B cell (primary cell): ENCODE measurements around the gene ACBD5. TPM values are rescaled to one million over a fixed set of nuclear protein-coding genes. Genes with fewer than 3 reads are reported as not detected.

Source experiments
- ATAC-seq: fragments of 200-7000 bp; cut with Tn5 transposase; one replicate; pipeline ENCODE4 v1.10.0; 2021; ENCODE audit warnings: low read depth, mild to moderate bottlenecking, moderate number of reproducible peaks, moderate library complexity
- CTCF ChIA-PET: fragments of 350-600 bp; sonication (Branson Sonifier 250); formaldehyde crosslinking; loops from one replicate; lab custom pipeline; 2021; ENCODE audit warnings: antibody characterized with exemption, inconsistent platforms; lab: Charles Lee
- POLR2A ChIA-PET: fragments of 350-600 bp; sonication (Branson Sonifier 250); formaldehyde crosslinking; loops from one replicate; lab custom pipeline; 2021; ENCODE audit warnings: antibody characterized with exemption; lab: Charles Lee
- DNase-seq: peaks from one replicate; pipeline ENCODE4 v3.0.0; 2013
- H2AFZ ChIP-seq: 2 replicates; pipeline ENCODE4 v1.6.1; 2012; ENCODE audit warnings: mild to moderate bottlenecking, low read depth, low read length; ENCODE audit not compliant: insufficient read depth, poor library complexity, severe bottlenecking
- H3K27ac ChIP-seq, 2 donors: 1 replicate in 1 of 2; 2 replicates in 1 of 2; pipeline ENCODE4 v1.5.1; 2012 to 2013; ENCODE audit warnings: low read length in 2 of 2, mild to moderate bottlenecking in 2 of 2, moderate library complexity in 1 of 2
- H3K27me3 ChIP-seq, 4 experiments: fragments of 200-600 bp in 1 of 4; sonication (generic) in 1 of 4; replicated peaks in 1 of 4; 1 replicate in 2 of 4; 2 replicates in 2 of 4; pipeline versions ENCODE4 v1.6.1 to v1.7.0; 2013 to 2016; ENCODE audit warnings: low read length in 3 of 4, mild to moderate bottlenecking in 2 of 4, mixed read lengths in 1 of 4, moderate library complexity in 1 of 4; ENCODE audit not compliant: insufficient read depth in 4 of 4, control insufficient read depth in 3 of 4; ENCODE audit errors: control extremely low read depth in 1 of 4
- H3K36me3 ChIP-seq, 2 experiments: replicated peaks in 1 of 2; 1 replicate in 1 of 2; 2 replicates in 1 of 2; pipeline versions ENCODE4 v1.6.1 to v1.7.1; 2013; ENCODE audit warnings: low read length in 1 of 2; ENCODE audit not compliant: insufficient read depth in 2 of 2, control insufficient read depth in 1 of 2; ENCODE audit errors: control extremely low read depth in 1 of 2, extremely low read depth in 1 of 2
- H3K4me1 ChIP-seq, 2 donors: fragments of 200-600 bp in 1 of 2; sonication (generic) in 1 of 2; 1 replicate in 1 of 2; 2 replicates in 1 of 2; pipeline versions ENCODE4 v1.5.1 to v1.6.1; 2013 to 2017; ENCODE audit warnings: low read length in 2 of 2; ENCODE audit not compliant: control insufficient read depth in 2 of 2, insufficient read depth in 2 of 2
- H3K4me2 ChIP-seq: replicated peaks from 2 replicates; pipeline ENCODE3; 2012; ENCODE audit warnings: mild to moderate bottlenecking, low read depth, low read length; ENCODE audit not compliant: poor library complexity, severe bottlenecking
- H3K4me3 ChIP-seq, 5 experiments: fragments of 200-600 bp in 1 of 5; sonication (generic) in 1 of 5; 1 replicate in 3 of 5; 2 replicates in 2 of 5; pipeline versions ENCODE4 v1.5.1 to v1.7.0; 2011 to 2016; ENCODE audit warnings: low read length in 4 of 5, mild to moderate bottlenecking in 4 of 5, low read depth in 2 of 5, control low read depth in 1 of 5, moderate library complexity in 1 of 5; ENCODE audit not compliant: insufficient read depth in 1 of 5; ENCODE audit errors: control extremely low read depth in 1 of 5, extremely low read depth in 1 of 5
- H3K79me2 ChIP-seq: fragments of 200-600 bp; sonication (generic); one replicate; pipeline ENCODE4 v1.6.0; 2016; ENCODE audit warnings: low read length; ENCODE audit not compliant: control insufficient read depth, insufficient read depth
- H3K9ac ChIP-seq: fragments of 200-600 bp; sonication (generic); 2 replicates; pipeline ENCODE4 v1.6.1; 2017; ENCODE audit warnings: mild to moderate bottlenecking, low read length, moderate library complexity
- H3K9me3 ChIP-seq, 3 donors: one replicate each; pipeline versions ENCODE4 v1.6.1 to v1.7.1; 2013; ENCODE audit warnings: low read length in 2 of 3; ENCODE audit not compliant: control insufficient read depth in 2 of 3, insufficient read depth in 1 of 3; ENCODE audit errors: control extremely low read depth in 1 of 3
- H4K20me1 ChIP-seq: 2 replicates; pipeline ENCODE4 v1.6.0; 2012; ENCODE audit warnings: mild to moderate bottlenecking, low read length; ENCODE audit not compliant: insufficient read depth, control insufficient read depth, poor library complexity, severe bottlenecking
- H3K27ac Mint-ChIP-seq: one replicate; pipeline ENCODE4 v1.8.0; 2021; ENCODE audit warnings: mixed read lengths
- H3K27me3 Mint-ChIP-seq: one replicate; pipeline ENCODE4 v1.8.0; 2021; ENCODE audit warnings: mixed read lengths
- H3K4me1 Mint-ChIP-seq: one replicate; pipeline ENCODE4 v1.8.0; 2021; ENCODE audit warnings: mixed read lengths
- H3K4me3 Mint-ChIP-seq: one replicate; pipeline ENCODE4 v1.8.0; 2021; ENCODE audit warnings: mixed read lengths
- H3K9me3 Mint-ChIP-seq: one replicate; pipeline ENCODE4 v1.8.0; 2022; ENCODE audit warnings: mixed read lengths; ENCODE audit not compliant: insufficient read depth
- CTCF ChIP-seq: fragments of 200-600 bp; IDR thresholded peaks from one replicate; pipeline ENCODE4 v1.8.0; 2022; ENCODE audit warnings: antibody characterized with exemption, mild to moderate bottlenecking
- EZH2 ChIP-seq: IDR thresholded peaks from 2 replicates; pipeline ENCODE4 v1.6.1; 2012; ENCODE audit warnings: borderline replicate concordance, low read depth, mild to moderate bottlenecking, moderate library complexity, low read length; ENCODE audit not compliant: insufficient read depth, poor library complexity, severe bottlenecking
- whole genome bisulfite sequencing: methylation state at CpG from one replicate; pipeline ENCODE4 v1.1.5; 2013; ENCODE audit warnings: missing lambda C conversion rate; ENCODE audit not compliant: insufficient coverage; 5-methylcytosine and 5-hydroxymethylcytosine counted together
- intact Hi-C: fragments of 100-400 bp; cut with micrococcal nuclease; formaldehyde crosslinking; loops from one replicate; pipeline ENCODE4 v1.10.0; 2022
- polyA plus RNA-seq: library from polyadenylated mRNA; depleted of rRNA; stranded (reverse); fragments of >200 nt; gene quantifications from 2 replicates; pipeline ENCODE4 v1.2.3, GENCODE V29; 2012
- total RNA-seq, 2 donors: library from RNA; stranded (reverse); fragments of 120-200 nt in 1 of 2; gene quantifications; 1 replicate in 1 of 2; 2 replicates in 1 of 2; pipeline versions ENCODE4 v1.2.3 to v1.2.4, GENCODE V29; 2013 to 2022

Gene ACBD5
- total and polyA plus RNA-seq, 2 donors (not counting 1 experiment from before 2014, with no cell fraction given) = 8.2 to 24.0 TPM

GRCh38 chr10:27188259-27188658 lies 52.3 kb downstream of the ACBD5 start:
- no peaks in the 10 kb centered on the region for H3K79me2 ChIP-seq
- Mint-ChIP-seq H3K27me3 (no peaks in the 10 kb centered on the region), H3K27ac (no peak overlapping the region), H3K9me3 (no peaks in the 10 kb centered on the region), H3K4me1 (no peaks in the 10 kb centered on the region), H3K4me3 (no peak overlapping the region)
- TF ChIP-seq EZH2 (no peak), CTCF (no peak)
- H2AFZ ChIP-seq = no peak overlapping the region
- no peak overlapping the region for H3K27ac ChIP-seq
- CTCF ChIA-PET = no interaction called here
- no peak for DNase-seq
- H3K4me2 ChIP-seq = no peak overlapping the region
- no peaks in the 10 kb centered on the region for H4K20me1 ChIP-seq
- POLR2A ChIA-PET = no interaction called here
- peaks cover 5 to 8% of the 10 kb centered on the region in 2 experiments for H3K36me3 ChIP-seq
- no CpG with 5 or more reads among the region's 1 CpG for WGBS
- no peaks in the 10 kb centered on the region for H3K27me3 ChIP-seq
- intact Hi-C loops = no loop called here
- H3K9me3 ChIP-seq = no peaks in the 10 kb centered on the region
- ATAC-seq = no peak
- no peaks in the 10 kb centered on the region for H3K4me1 ChIP-seq
- H3K9ac ChIP-seq = no peak overlapping the region
- no peak overlapping the region for H3K4me3 ChIP-seq

DNA sequence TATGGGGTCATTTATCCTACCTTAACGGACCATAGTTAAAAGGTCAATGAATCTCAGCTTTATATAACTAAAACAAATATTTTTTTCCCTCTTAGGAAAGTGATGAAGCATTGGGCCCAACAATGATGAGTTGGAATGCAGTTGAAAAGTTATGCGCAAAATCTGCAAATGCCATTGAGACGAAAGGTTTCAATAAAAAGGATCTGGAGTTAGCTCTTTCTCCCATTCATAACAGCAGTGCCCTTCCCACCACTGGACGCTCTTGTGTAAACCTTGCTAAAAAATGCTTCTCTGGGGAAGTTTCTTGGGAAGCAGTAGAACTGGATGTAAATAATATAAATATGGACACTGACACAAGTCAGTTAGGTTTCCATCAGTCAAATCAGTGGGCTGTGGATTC lies 70.7 kb downstream of the ACBD5 start:
- no peak overlapping the region for H3K27ac Mint-ChIP-seq
- intact Hi-C loops = no loop called here
- H3K27me3 ChIP-seq = no peaks in the 10 kb centered on the region
- H3K9me3 ChIP-seq = no peaks in the 10 kb centered on the region
- 100% methylated on average over 2 of the region's 4 CpGs for WGBS
- ChIA-PET CTCF (interaction anchor here (0.6 kb wide), 2 partner anchors 54 to 313 kb away, joined by 3 to 5 read pairs; no protein-coding TSS in a partner anchor), POLR2A (no interaction called here)
- TF ChIP-seq EZH2 = no peak
- TF ChIP-seq CTCF = no peak
- no peak overlapping the region for H2AFZ ChIP-seq
- H3K4me3 Mint-ChIP-seq = no peak overlapping the region
- H3K9ac ChIP-seq = no peak overlapping the region
- H3K4me3 ChIP-seq = no peak overlapping the region
- H3K36me3 ChIP-seq = peaks cover 6 to 40% of the 10 kb centered on the region in 2 experiments
- H3K27ac ChIP-seq = no peak overlapping the region
- no peaks in the 10 kb centered on the region for H3K27me3 Mint-ChIP-seq
- peaks cover 4% of the 10 kb centered on the region for H3K4me1 Mint-ChIP-seq
- H3K79me2 ChIP-seq = no peaks in the 10 kb centered on the region
- DNase-seq = no peak
- H3K9me3 Mint-ChIP-seq = no peaks in the 10 kb centered on the region
- ATAC-seq = no peak
- H4K20me1 ChIP-seq = no peaks in the 10 kb centered on the region
- no peaks in the 10 kb centered on the region for H3K4me1 ChIP-seq
- no peak overlapping the region for H3K4me2 ChIP-seq
